HepG2 (cell line): ENCODE results near the gene HEXIM1. TPM values are rescaled to one million over a fixed set of nuclear protein-coding genes. Genes with fewer than 3 reads are reported as not detected.

Source experiments
- AKAP8 ChIP-seq: sonication (generic); formaldehyde crosslinking; IDR thresholded peaks from 2 replicates; pipeline ENCODE4 v1.5.1; 2020; ENCODE audit warnings: mild to moderate bottlenecking, missing genetic modification reagents
- EED ChIP-seq: sonication (generic); formaldehyde crosslinking; IDR thresholded peaks from 2 replicates; pipeline ENCODE4 v1.5.0; 2020; ENCODE audit warnings: mild to moderate bottlenecking, missing genetic modification reagents
- FOXJ3 ChIP-seq: sonication (generic); formaldehyde crosslinking; IDR thresholded peaks from 2 replicates; pipeline ENCODE4 v1.4.0; 2020; ENCODE audit warnings: missing genetic modification reagents, mild to moderate bottlenecking, borderline replicate concordance
- GRHL1 ChIP-seq: sonication (generic); formaldehyde crosslinking; conservative IDR thresholded peaks from 2 replicates; pipeline ENCODE4 v1.8.0; 2022; ENCODE audit warnings: missing genetic modification reagents
- HES4 ChIP-seq: sonication (generic); formaldehyde crosslinking; IDR thresholded peaks from 2 replicates; pipeline ENCODE4 v1.9.0; 2021; ENCODE audit warnings: mild to moderate bottlenecking, missing genetic modification reagents, borderline replicate concordance
- MLX ChIP-seq: IDR thresholded peaks from 2 replicates; pipeline ENCODE4 v1.6.1; 2016
- NFE2 ChIP-seq: sonication (generic); formaldehyde crosslinking; IDR thresholded peaks from 2 replicates; pipeline ENCODE4 v1.4.0; 2020; ENCODE audit warnings: missing genetic modification reagents
- NFKBIZ ChIP-seq: IDR thresholded peaks from 2 replicates; pipeline ENCODE4 v1.6.1; 2018; ENCODE audit warnings: missing genetic modification reagents, missing compliant biosample characterization
- STAT6 ChIP-seq: sonication (generic); formaldehyde crosslinking; IDR thresholded peaks from 2 replicates; pipeline ENCODE4 v1.4.0; 2020; ENCODE audit warnings: missing genetic modification reagents, mild to moderate bottlenecking, borderline replicate concordance
- TIGD3 ChIP-seq: sonication (generic); formaldehyde crosslinking; IDR thresholded peaks from 2 replicates; pipeline ENCODE4 v1.5.1; 2020; ENCODE audit warnings: mild to moderate bottlenecking, missing genetic modification reagents, borderline replicate concordance
- ZNF256 ChIP-seq: sonication (generic); formaldehyde crosslinking; conservative IDR thresholded peaks from 2 replicates; pipeline ENCODE4 v1.4.0; 2020; ENCODE audit warnings: missing genetic modification reagents
- ZNF274 ChIP-seq: sonication (generic); formaldehyde crosslinking; IDR thresholded peaks from 2 replicates; pipeline ENCODE4 v1.5.1; 2020; ENCODE audit warnings: mild to moderate bottlenecking, missing genetic modification reagents
- ZNF446 ChIP-seq: sonication (generic); formaldehyde crosslinking; IDR thresholded peaks from 2 replicates; pipeline ENCODE4 v1.5.0; 2020; ENCODE audit warnings: mild to moderate bottlenecking, missing genetic modification reagents
- ZNF512 ChIP-seq: sonication (generic); formaldehyde crosslinking; IDR thresholded peaks from 2 replicates; pipeline ENCODE4 v1.4.0; 2020; ENCODE audit warnings: mild to moderate bottlenecking, missing genetic modification reagents
- ZNF577 ChIP-seq: sonication (generic); formaldehyde crosslinking; IDR thresholded peaks from 2 replicates; pipeline ENCODE4 v1.4.0; 2020; ENCODE audit warnings: mild to moderate bottlenecking, low read depth, missing genetic modification reagents, borderline replicate concordance
- ZNF737 ChIP-seq: sonication (generic); formaldehyde crosslinking; IDR thresholded peaks from 2 replicates; pipeline ENCODE4 v1.5.0; 2020; ENCODE audit warnings: missing genetic modification reagents, mild to moderate bottlenecking, borderline replicate concordance
- ZNF891 ChIP-seq: sonication (generic); formaldehyde crosslinking; IDR thresholded peaks from 2 replicates; pipeline ENCODE4 v1.5.0; 2020; ENCODE audit warnings: mild to moderate bottlenecking, missing genetic modification reagents
- ZSCAN20 ChIP-seq: sonication (generic); formaldehyde crosslinking; IDR thresholded peaks from 2 replicates; pipeline ENCODE4 v1.4.0; 2020; ENCODE audit warnings: missing genetic modification reagents, mild to moderate bottlenecking, borderline replicate concordance
- polyA plus RNA-seq, 8 experiments: library from polyadenylated mRNA; depleted of rRNA in 3 of 8; stranded (reverse) in 7 of 8; unstranded in 1 of 8; fragments of >200 nt; fragmentation: Illumina TruSeq in 4 of 8; extraction: Trizol in 4 of 8; gene quantifications; 2 replicates each; pipeline versions ENCODE4 v1.2.1 to v1.2.3, GENCODE V29; 2011 to 2016; ENCODE audit warnings: low read depth in 4 of 8, missing spikeins in 1 of 8, mixed read lengths in 1 of 8; ENCODE audit not compliant: insufficient read depth in 1 of 8
- total RNA-seq, 5 experiments: library from RNA; depleted of rRNA; stranded (reverse); fragments of >200 nt; fragmentation: Illumina TruSeq; extraction: Trizol; gene quantifications; 2 replicates each; pipeline ENCODE4 v1.2.3, GENCODE V29; 2016; ENCODE audit warnings: low read depth in 1 of 5

The HEXIM1 gene
- total and polyA plus RNA-seq, 2 of the 13 experiments (the other 11 are each of a cell fraction or from before 2014, with no cell fraction given) = 10.5 to 16.6 TPM

GRCh38 chr17:45132572-45133463 lies 15.5 kb upstream of the HEXIM1 start (continued):
- TF ChIP-seq STAT6 (no peak), AKAP8 (CRISPR knock-in tag) (no peak), ZNF256 (CRISPR knock-in tag) (0 out of 2 replicates have a peak, but pooled peaks have one; percentile 63), MLX (0 out of 2 replicates have a peak, but pooled peaks have one; percentile 9), ZSCAN20 (CRISPR knock-in tag) (no peak), NFE2 (CRISPR knock-in tag) (no peak), ZNF577 (CRISPR knock-in tag) (no peak), GRHL1 (CRISPR knock-in tag) (no peak), HES4 (CRISPR knock-in tag) (no peak), EED (CRISPR knock-in tag) (no peak; the same call in 1 of the 2 replicates), ZNF274 (no peak), ZNF512 (no peak), TIGD3 (CRISPR knock-in tag) (0 out of 2 replicates have a peak, but pooled peaks have one; percentile 50), ZNF446 (CRISPR knock-in tag) (no peak), FOXJ3 (CRISPR knock-in tag) (0 out of 2 replicates have a peak, but pooled peaks have one; percentile 43), ZNF737 (CRISPR knock-in tag) (no peak), ZNF891 (CRISPR knock-in tag) (peak; percentile 76), NFKBIZ (CRISPR knock-in tag) (0 out of 2 replicates have a peak, but pooled peaks have one; percentile 8)
